Immature natural killer cell (primary cell): ENCODE measurements around the gene MGAT4A. TPM values are rescaled to one million over a fixed set of nuclear protein-coding genes. Genes with fewer than 3 reads are reported as not detected.

ENCODE experiments used
- DNase-seq, 3 donors: peaks; one replicate each; pipeline ENCODE4 v3.0.0; 2022; ENCODE audit warnings: mixed read lengths in 1 of 3
- H3K27ac Mint-ChIP-seq, 6 donors: one replicate each; pipeline ENCODE4 v1.8.0; 2020; ENCODE audit warnings: mixed read lengths in 6 of 6, mild to moderate bottlenecking in 5 of 6, inconsistent platforms in 4 of 6, moderate library complexity in 3 of 6
- H3K27me3 Mint-ChIP-seq, 3 donors: one replicate each; pipeline ENCODE4 v1.8.0; 2020 to 2021; ENCODE audit warnings: low read depth in 3 of 3, mild to moderate bottlenecking in 3 of 3, mixed read lengths in 3 of 3, moderate library complexity in 3 of 3, inconsistent platforms in 1 of 3
- H3K36me3 Mint-ChIP-seq, 3 donors: one replicate each; pipeline ENCODE4 v1.8.0; 2020; ENCODE audit warnings: mixed read lengths in 3 of 3, inconsistent platforms in 2 of 3, mild to moderate bottlenecking in 2 of 3
- H3K4me1 Mint-ChIP-seq, 2 donors: one replicate each; pipeline ENCODE4 v1.8.0; 2020; ENCODE audit warnings: inconsistent platforms in 2 of 2, mild to moderate bottlenecking in 2 of 2, mixed read lengths in 2 of 2, moderate library complexity in 1 of 2
- H3K4me3 Mint-ChIP-seq, 5 donors: one replicate each; pipeline ENCODE4 v1.8.0; 2020; ENCODE audit warnings: mild to moderate bottlenecking in 5 of 5, mixed read lengths in 5 of 5, inconsistent platforms in 3 of 5, moderate library complexity in 3 of 5
- H3K9me3 Mint-ChIP-seq, 6 donors: one replicate each; pipeline ENCODE4 v1.8.0; 2020; ENCODE audit warnings: mild to moderate bottlenecking in 6 of 6, mixed read lengths in 6 of 6, inconsistent platforms in 4 of 6, moderate library complexity in 3 of 6
- polyA plus RNA-seq, 3 donors: library from polyadenylated mRNA; unstranded; fragments of 300-500 nt; fragmentation: Illumina TruSeq; gene quantifications; one replicate each; pipeline ENCODE4 v1.2.3, GENCODE V29; 2021

MGAT4A gene
- polyA plus RNA-seq, 3 donors from 2014 or later = 113 to 155 (median 128) TPM

GRCh38 chr2:98702127-98702802, 28.7 kb downstream of the MGAT4A start:
- H3K36me3 Mint-ChIP-seq = peaks cover 0 to 6% (median 0%) of the 10 kb centered on the region in 3 donors
- no peaks in the 10 kb centered on the region for H3K27me3 Mint-ChIP-seq
- DNase-seq = no peak
- H3K9me3 Mint-ChIP-seq = no peaks in the 10 kb centered on the region
- peak overlapping the region; percentile 5 to 83 (median 74) for H3K27ac Mint-ChIP-seq
- peaks cover 52 to 64% of the 10 kb centered on the region in 2 donors for H3K4me1 Mint-ChIP-seq
- peak overlapping the region in 1 of 5 donors; percentile 5 for H3K4me3 Mint-ChIP-seq

GRCh38 chr2:98701230-98701629, 29.7 kb downstream of the MGAT4A start:
- H3K4me3 Mint-ChIP-seq = no peak overlapping the region

GRCh38 chr2:98698896-98699295, 32.0 kb downstream of the MGAT4A start:
- Mint-ChIP-seq H3K4me1 (peaks cover 62 to 72% of the 10 kb centered on the region in 2 donors), H3K4me3 (no peak overlapping the region), H3K9me3 (no peaks in the 10 kb centered on the region), H3K27ac (peak overlapping the region in 2 of 6 donors; percentile 1 to 10), H3K36me3 (peaks cover 3 to 10% (median 4%) of the 10 kb centered on the region in 3 donors), H3K27me3 (no peaks in the 10 kb centered on the region)
- DNase-seq = no peak

More at GRCh38 chr2:98701230-98701629, 29.7 kb downstream of the MGAT4A start:
- Mint-ChIP-seq H3K4me1 (peaks cover 56 to 72% of the 10 kb centered on the region in 2 donors), H3K9me3 (no peaks in the 10 kb centered on the region), H3K36me3 (peaks cover 2 to 8% (median 2%) of the 10 kb centered on the region in 3 donors), H3K27ac (peak overlapping the region in 4 of 6 donors; percentile 39 to 76 (median 55)), H3K27me3 (no peaks in the 10 kb centered on the region)
- no peak for DNase-seq

GRCh38 chr2:98697651-98698337, 33.1 kb downstream of the MGAT4A start:
- Mint-ChIP-seq H3K27ac (no peak overlapping the region), H3K27me3 (no peaks in the 10 kb centered on the region), H3K4me3 (no peak overlapping the region), H3K9me3 (no peaks in the 10 kb centered on the region), H3K4me1 (peaks cover 64 to 72% of the 10 kb centered on the region in 2 donors), H3K36me3 (peaks cover 3 to 10% (median 4%) of the 10 kb centered on the region in 3 donors)
- no peak for DNase-seq

- Mint-ChIP-seq H3K27me3 (no peaks in the 10 kb centered on the region), H3K9me3 (no peaks in the 10 kb centered on the region), H3K4me3 (no peak overlapping the region), H3K27ac (peak overlapping the region in 4 of 6 donors; percentile 24 to 65 (median 46)), H3K4me1 (peaks cover 57 to 67% of the 10 kb centered on the region in 2 donors), H3K36me3 (peaks cover 3 to 10% (median 4%) of the 10 kb centered on the region in 3 donors)
- no peak for DNase-seq
Measured at GRCh38 chr2:98696200-98696599, 34.7 kb downstream of the MGAT4A start.

GRCh38 chr2:98695255-98695654, 35.7 kb downstream of the MGAT4A start:
- Mint-ChIP-seq H3K36me3 (peaks cover 3 to 10% (median 4%) of the 10 kb centered on the region in 3 donors), H3K4me3 (no peak overlapping the region), H3K9me3 (no peaks in the 10 kb centered on the region), H3K4me1 (peaks cover 61 to 73% of the 10 kb centered on the region in 2 donors), H3K27me3 (no peaks in the 10 kb centered on the region), H3K27ac (peak overlapping the region in 1 of 6 donors; percentile 22)
- DNase-seq = no peak

GRCh38 chr2:98693477-98693876, 37.5 kb downstream of the MGAT4A start:
- H3K27me3 Mint-ChIP-seq = no peaks in the 10 kb centered on the region
- no peaks in the 10 kb centered on the region for H3K9me3 Mint-ChIP-seq
- peak overlapping the region; percentile 15 to 89 (median 54) for H3K27ac Mint-ChIP-seq
- peak overlapping the region; percentile 8 to 53 (median 13) for H3K4me3 Mint-ChIP-seq
- DNase-seq = no peak
- H3K36me3 Mint-ChIP-seq = peaks cover 3 to 6% (median 4%) of the 10 kb centered on the region in 3 donors
- H3K4me1 Mint-ChIP-seq = peaks cover 61 to 84% of the 10 kb centered on the region in 2 donors

- H3K36me3 Mint-ChIP-seq = peaks cover 3 to 4% (median 4%) of the 10 kb centered on the region in 3 donors
- peak overlapping the region; percentile 27 to 70 (median 54) for H3K27ac Mint-ChIP-seq
- H3K4me1 Mint-ChIP-seq = peaks cover 64 to 86% of the 10 kb centered on the region in 2 donors
- H3K4me3 Mint-ChIP-seq = peak overlapping the region in 2 of 5 donors; percentile 1 to 5
- no peaks in the 10 kb centered on the region for H3K27me3 Mint-ChIP-seq
- no peaks in the 10 kb centered on the region for H3K9me3 Mint-ChIP-seq
- DNase-seq = no peak
Measured at GRCh38 chr2:98692090-98693054, 38.6 kb downstream of the MGAT4A start.

- Mint-ChIP-seq H3K36me3 (peaks cover 2 to 3% (median 3%) of the 10 kb centered on the region in 3 donors), H3K4me1 (peaks cover 61 to 86% of the 10 kb centered on the region in 2 donors), H3K4me3 (no peak overlapping the region), H3K9me3 (no peaks in the 10 kb centered on the region), H3K27me3 (no peaks in the 10 kb centered on the region), H3K27ac (peak overlapping the region in 4 of 6 donors; percentile 15 to 57 (median 46))
- peak in 1 of 3 donors; percentile 11 for DNase-seq
Measured at GRCh38 chr2:98691303-98691702, 39.6 kb downstream of the MGAT4A start.

GRCh38 chr2:98685930-98686887, 44.7 kb downstream of the MGAT4A start:
- Mint-ChIP-seq H3K27me3 (no peaks in the 10 kb centered on the region), H3K4me3 (no peak overlapping the region), H3K4me1 (peaks cover 35 to 78% of the 10 kb centered on the region in 2 donors), H3K27ac (peak overlapping the region in 2 of 6 donors; percentile 12 to 49), H3K9me3 (no peaks in the 10 kb centered on the region), H3K36me3 (no peaks in the 10 kb centered on the region)
- no peak for DNase-seq

- Mint-ChIP-seq H3K9me3 (no peaks in the 10 kb centered on the region), H3K4me1 (peaks cover 23 to 58% of the 10 kb centered on the region in 2 donors), H3K27me3 (no peaks in the 10 kb centered on the region), H3K4me3 (no peak overlapping the region), H3K27ac (peak overlapping the region in 3 of 6 donors; percentile 27 to 80 (median 44)), H3K36me3 (no peaks in the 10 kb centered on the region)
- DNase-seq = no peak
Measured at GRCh38 chr2:98683728-98684127, 47.2 kb downstream of the MGAT4A start.

- Mint-ChIP-seq H3K27me3 (peaks cover 0 to 1% (median 0%) of the 10 kb centered on the region in 3 donors), H3K36me3 (peaks cover 26 to 40% (median 32%) of the 10 kb centered on the region in 3 donors), H3K4me3 (no peak overlapping the region), H3K9me3 (no peaks in the 10 kb centered on the region), H3K4me1 (peaks cover 7 to 14% of the 10 kb centered on the region in 2 donors), H3K27ac (no peak overlapping the region)
- no peak for DNase-seq
Measured at GRCh38 chr2:98676742-98677141, 54.2 kb downstream of the MGAT4A start.
